GM11168 (cell line): ENCODE results near the gene GOSR1.
"Not testable (repeated sequence)": the region's sequence is repeated elsewhere in the genome, so short reads cannot be mapped to it uniquely, and the experiment has no call there.

Source experiments
- in situ Hi-C: fragments of 300-500 bp; cut with MboI; formaldehyde crosslinking; loops from one replicate; pipeline ENCODE4 v1.12.0; 2022; ENCODE audit warnings: low sequenced_read_pairs; ENCODE audit not compliant: unreplicated experiment

The GOSR1 gene

DNA sequence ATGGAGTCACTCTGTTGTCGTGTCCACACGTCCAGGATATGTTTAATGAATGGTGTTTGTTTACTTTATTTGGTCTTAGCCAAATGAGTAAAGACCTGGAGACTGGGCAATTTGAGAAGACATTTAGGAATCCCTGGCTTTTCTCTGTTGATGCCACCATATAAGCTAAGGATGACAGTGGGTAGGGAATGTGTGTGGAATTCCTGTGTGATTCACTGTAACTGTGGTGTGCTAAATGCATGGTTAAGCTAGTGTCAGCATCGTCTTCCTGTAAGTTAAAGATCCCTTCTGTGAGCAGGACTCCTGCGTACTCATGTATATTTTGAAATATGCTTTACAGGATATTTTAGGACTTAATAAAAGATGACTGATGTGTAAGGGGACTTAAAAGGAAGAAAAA lies 26.4 kb downstream of the GOSR1 start:
- in situ Hi-C loops: no loop called here

DNA sequence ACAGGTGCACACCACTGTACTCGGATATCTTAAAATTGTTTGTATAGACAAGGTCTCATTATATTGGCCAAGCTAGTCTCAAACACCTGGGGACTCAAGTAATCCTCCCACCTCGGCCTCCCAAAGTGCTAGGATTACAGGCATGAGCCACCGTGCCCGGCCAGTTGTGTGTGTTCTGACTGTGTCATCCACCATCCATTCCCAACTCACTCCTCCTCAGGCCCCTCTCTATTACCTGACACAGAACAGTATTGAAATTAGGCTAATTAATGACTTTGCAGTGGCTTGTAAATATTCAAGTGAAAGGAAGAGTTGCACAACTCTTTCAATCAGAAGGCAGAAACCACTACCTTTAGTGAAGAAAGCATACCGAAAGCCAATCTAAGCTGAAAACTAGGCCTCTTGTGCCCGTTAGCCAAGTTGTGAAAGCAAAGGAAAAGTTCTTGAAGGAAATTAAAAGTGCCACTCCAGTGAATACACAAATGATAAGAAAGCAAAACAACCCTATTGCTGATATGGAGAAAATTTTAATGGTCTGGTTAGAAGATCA lies 28.7 kb downstream of the GOSR1 start:
- in situ Hi-C loops: no loop called here

DNA sequence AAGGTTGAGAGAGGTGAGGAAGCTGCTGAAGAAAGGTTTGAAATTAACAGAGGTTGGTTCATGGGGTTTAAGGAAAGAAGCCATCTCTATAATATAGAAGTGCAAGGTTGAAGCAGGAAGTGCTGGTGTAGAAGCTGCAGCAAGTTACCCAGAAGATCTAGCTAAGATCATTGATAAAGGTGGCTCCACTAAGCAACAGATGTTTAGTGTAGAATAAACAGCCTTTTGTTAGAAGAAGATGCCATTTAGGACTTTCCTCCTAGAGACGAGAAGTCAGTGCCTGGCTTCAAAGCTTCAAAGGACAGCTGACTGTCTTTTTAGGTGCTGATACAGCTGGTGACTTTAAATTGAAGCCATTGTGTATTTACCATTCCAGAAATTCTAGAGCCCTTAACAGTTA lies 29.3 kb downstream of the GOSR1 start:
- in situ Hi-C loops: no loop called here

DNA sequence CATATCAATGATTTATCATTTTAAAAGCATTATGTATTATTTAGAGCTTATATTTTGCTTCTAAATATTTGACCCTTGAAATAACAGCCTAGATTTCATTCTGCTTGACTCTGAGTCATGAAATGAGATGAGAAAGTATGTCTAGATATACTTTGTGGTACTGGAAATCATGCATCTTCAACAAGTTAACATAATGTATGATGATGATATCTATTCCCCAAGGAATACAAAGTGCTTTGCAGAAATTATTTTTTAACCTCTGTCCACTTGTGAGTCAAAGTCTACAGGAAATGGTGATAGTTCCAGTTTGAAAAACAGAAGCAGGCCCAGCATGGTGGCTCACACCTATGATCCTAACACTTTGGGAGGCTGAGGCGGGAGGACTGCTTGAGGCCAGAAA lies 36.1 kb downstream of the GOSR1 start:
- in situ Hi-C loops: no loop called here

DNA sequence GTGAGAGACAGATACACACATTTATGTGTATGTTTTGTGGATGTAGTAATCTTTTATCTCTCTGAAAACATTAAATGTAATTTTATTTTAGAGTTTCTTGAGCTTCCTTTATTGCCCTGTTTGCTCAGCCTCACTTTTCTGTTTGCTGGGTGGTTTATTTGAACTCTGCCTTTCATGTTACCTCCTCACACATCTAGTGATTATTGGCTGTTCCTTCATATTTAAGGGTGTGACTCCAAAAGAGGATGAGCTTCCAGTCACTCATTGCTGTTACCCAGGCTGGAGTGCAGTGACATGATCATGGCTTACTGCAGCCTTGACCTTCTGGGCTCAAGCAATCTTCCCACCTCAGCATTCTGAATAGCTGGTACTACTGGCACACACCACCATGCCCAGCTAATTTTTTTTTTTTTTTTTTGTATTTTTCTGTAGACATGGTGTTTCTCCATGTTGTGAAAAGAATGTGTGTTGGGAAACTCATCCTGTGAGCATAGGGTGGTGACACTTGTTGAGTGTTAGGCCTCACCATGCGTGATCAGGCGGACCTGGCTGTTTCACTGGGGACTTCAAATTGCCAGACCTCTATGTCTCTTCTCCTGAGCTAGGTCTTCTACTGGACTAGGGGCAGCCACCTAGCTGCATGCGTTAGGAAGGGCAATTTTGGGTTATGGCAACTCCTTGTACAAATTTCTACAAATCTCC lies 37.8 kb downstream of the GOSR1 start:
- in situ Hi-C loops: no loop called here

DNA sequence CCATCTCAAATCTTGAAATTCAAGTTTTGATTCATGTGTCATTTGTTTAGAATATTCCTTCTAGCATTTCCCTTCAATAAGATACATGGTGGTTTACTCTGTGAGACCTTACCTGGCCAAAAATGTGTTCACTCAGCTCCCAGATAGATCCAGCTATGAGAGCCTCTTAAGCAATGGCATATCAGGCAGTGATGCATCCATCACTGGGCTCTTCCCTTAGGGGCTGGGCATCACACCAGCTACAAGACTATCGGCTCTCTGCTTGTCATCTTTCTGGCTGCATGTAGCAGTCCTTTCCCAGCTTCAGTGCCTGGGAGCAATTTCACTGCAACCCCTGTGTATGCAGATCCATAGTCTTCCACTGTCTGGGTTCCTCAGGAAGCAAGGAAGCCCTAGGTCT lies 40.6 kb downstream of the GOSR1 start:
- in situ Hi-C loops: no loop called here

DNA sequence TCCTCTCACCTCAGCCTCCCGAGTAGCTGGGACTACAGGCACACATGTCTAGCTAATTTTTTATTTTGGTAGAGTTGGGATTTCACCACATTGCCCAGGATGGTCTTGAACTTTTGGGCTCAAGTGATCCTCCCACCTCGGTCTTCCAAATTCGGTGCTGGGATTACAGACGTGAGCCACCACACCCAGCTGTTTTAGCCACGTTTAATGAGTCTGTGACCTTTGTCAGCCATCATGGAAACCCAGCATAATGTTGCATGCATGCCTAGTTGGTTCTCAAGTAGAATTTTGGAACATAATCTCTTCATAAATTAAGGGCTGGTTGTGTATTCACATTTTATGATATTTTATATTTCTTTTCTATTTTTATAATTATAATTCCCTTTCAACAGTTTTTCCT lies 42.0 kb downstream of the GOSR1 start:
- in situ Hi-C loops: no loop called here

DNA sequence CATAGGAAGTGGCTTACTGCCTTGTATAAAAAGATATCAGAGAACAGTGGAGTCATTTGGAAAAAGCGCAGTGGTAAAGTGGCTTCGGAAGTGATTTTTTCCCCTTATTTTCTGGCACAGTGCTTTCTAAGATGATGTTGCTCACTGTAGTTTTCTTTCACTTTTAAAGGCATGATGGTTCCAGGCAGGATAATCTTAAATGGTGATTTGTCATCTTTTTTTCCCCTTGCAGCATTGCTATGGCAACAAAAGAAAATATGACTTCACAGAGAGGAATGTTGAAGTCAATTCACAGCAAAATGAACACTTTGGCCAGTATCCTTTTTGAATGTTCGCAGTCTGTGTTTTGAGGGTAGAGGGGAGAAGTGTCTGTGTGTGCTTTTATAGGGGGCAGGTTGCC lies 42.5 kb downstream of the GOSR1 start:
- in situ Hi-C loops: no loop called here

DNA sequence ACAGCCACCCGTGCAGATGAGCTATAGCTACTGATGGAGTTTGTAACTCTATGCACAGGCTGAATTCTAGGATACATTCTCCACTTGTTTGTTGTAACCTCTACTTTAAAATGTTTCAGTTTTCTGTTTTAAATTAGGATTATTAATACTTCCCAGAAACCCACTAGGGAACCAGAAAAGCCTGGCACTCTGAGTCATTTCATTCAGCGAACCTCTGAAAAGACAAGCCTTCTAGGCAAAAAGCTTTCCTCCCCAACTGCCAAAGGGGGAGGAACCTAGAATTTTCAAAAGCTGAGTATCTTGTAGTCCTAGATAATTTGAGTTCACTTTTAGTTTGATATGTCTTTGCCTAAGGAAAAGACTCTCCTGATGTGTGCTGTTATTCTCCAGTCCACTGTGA lies 43.2 kb downstream of the GOSR1 start:
- in situ Hi-C loops: no loop called here

DNA sequence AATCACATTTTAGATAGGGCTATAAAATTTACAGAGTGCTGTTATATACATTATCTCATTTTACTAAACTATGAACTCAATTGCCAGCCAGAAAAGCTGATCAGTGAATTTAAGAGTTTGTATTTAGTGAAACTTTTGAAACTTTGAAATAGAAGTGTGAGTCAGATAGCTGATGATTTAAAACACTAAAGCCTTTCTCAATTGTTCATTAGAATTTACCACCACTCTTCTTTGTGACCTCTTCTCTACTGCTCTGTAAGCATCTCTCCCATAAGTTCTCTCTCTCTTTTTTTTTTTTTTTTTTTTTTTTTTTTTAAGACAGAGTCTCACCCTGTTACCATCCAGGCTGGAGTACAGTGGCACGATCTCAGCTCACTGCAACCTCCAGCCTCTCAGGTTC lies 43.7 kb downstream of the GOSR1 start:
- in situ Hi-C loops: no loop called here

DNA sequence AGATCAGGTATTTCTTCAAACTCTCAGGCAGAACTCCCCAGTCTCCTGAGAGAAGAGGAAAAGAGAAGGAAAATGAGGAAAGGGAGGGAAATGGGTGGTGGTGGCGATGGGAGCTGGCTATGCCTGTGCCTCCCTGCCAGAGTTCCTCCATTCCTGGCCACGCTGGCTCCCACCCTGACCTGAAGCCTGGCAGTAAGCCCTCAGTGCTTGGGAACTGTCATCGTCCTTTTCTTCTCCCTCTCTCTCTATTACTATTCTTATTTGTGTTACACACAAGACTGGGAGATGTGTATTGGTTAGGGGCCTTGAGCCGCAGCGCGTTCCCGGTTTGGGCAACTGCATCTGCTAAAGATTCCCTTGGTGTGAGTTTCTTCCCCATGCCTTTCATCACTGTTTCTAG lies 44.6 kb downstream of the GOSR1 start:
- in situ Hi-C loops: no loop called here

DNA sequence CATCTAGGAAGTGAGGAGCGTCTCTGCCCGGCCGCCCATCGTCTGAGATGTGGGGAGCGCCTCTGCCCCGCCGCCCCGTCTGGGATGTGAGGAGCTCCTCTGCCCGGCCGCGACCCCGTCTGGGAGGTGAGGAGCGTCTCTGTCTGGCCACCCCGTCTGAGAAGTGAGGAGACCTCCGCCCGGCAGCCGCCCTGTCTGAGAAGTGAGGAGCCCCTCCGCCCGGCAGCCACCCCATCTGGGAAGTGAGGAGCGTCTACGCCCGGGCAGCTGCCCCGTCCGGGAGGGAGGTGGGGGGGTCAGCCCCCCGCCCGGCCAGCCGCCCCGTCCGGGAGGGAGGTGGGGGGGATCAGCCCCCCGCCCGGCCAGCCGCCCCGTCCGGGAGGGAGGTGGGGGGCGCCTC lies 46.0 kb downstream of the GOSR1 start:
- in situ Hi-C loops: not testable (repeated sequence)

DNA sequence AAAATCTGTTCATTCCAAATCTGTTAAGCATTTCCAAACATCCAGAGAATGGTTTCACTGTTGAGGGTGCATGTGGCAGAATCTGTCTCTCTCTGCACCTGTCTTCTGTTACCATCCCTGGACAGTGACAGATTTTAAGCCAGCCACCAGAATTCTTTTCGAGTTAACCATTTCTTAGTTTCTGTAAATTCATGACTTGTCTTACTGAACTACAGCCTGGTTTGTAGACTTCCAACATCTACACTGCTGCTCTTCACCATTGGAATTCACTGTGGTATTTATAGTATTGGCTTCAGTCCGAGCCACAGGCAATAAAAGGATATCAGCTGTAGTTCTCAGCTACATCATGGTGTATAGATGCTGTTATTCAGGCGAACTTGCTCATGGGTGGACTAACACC lies 47.6 kb downstream of the GOSR1 start:
- in situ Hi-C loops: no loop called here

DNA sequence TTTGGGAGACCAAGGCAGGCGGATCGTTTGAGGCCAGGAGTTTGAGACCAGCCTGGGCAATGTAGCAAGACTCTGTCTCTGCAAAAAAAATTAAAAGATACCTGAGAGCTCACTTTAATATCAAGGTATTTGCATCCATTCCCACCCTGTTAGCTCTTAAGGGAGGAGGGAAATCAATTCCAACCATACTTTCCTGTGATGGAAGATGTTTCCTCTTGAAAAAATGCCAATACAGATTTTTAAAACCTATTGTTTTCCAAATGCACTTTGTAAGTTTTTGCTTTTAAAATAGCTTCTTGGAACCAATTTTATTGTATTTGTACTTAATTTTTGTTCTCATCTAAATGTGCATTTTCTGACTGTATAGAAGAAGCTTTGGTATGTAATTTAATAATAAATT lies 49.2 kb downstream of the GOSR1 start:
- in situ Hi-C loops: no loop called here

DNA sequence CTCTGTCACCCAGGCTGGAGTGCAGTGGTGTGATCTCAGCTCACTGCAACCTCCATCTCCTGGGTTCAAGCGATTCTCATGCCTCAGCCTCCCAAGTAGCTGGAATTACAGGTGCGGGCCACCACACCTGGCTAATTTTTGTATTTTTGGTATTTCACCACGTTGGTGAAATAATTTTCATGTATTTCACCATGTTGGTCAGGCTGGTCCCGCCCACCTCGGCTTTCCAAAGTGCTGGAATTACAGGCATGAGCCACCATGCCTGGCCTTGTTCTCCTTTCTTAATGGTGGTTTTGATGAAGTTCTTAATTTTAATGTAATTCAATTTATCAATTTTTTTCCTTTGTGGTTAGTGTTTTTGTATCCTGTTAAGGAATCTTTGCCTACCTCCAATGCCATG lies 51.5 kb downstream of the GOSR1 start:
- in situ Hi-C loops: not testable (repeated sequence)

DNA sequence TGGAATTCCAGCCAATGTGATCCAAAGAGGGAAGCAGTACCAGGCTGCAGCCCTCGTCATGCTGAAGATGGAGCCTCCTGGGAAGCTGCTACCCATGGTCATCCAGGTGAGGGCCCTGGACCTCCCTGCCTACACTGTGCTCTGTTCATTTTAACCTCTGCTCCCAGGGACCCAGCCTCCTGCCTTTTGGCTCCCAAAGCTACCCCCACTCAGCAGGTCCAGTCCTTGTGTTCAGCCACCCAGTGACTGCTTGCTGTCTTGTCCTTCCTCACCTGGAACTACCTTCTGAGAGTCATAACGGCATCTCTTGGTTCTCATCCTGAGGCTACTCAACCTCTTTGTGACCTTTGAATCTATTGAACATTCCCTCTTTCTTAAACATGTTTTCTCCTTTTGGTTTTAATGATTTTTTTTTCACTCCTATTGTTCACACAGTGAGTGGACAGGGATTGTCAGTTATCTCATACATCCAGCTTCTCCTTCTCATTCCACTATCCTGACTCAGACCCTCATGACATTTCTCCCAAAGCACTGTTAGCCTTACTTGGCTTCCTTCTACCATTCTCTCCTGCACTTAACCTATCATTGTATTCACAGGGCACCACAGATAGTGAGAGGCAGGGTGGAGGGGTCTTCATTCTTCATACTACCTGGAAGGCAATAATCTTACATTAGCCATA lies 53.3 kb downstream of the GOSR1 start:
- in situ Hi-C loops: no loop called here

DNA sequence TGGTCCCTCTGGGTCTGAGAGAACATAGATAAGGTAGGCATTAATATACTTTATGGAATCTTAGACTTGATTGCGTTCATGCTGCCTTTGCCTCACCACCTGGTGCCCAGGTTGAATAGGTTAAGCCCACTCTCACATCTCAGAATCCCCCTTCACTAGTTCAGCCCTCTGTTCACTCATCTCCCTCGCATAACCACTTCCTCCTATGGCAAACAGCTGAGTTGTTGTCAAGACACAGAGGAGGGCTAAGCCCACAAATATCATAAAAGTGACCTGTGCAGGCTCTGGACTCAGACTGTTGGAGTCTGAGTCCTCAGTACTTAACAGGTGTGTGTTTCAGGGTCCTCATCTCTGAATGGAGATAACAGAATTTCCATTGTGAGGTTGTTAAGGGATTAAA lies 55.7 kb downstream of the GOSR1 start:
- in situ Hi-C loops: no loop called here

DNA sequence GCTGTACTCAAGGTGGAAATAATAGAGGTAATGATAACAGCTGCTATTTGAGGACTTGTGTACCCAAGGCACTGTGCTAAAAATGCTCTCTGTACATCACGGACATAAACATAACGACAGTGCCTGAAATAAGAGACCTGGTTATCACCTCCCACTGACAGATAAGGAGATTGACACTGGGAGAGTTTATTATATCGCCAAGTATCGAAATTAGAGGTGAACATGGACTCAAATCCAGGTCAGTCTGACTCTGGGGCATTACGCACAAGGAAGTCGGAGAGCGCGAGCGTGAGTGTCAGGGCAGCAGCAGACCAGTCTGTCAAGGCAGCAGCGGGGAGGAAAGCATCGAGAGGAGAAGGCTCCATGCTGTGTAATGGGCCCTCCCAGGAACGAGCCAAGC lies 57.1 kb downstream of the GOSR1 start:
- in situ Hi-C loops: no loop called here

DNA sequence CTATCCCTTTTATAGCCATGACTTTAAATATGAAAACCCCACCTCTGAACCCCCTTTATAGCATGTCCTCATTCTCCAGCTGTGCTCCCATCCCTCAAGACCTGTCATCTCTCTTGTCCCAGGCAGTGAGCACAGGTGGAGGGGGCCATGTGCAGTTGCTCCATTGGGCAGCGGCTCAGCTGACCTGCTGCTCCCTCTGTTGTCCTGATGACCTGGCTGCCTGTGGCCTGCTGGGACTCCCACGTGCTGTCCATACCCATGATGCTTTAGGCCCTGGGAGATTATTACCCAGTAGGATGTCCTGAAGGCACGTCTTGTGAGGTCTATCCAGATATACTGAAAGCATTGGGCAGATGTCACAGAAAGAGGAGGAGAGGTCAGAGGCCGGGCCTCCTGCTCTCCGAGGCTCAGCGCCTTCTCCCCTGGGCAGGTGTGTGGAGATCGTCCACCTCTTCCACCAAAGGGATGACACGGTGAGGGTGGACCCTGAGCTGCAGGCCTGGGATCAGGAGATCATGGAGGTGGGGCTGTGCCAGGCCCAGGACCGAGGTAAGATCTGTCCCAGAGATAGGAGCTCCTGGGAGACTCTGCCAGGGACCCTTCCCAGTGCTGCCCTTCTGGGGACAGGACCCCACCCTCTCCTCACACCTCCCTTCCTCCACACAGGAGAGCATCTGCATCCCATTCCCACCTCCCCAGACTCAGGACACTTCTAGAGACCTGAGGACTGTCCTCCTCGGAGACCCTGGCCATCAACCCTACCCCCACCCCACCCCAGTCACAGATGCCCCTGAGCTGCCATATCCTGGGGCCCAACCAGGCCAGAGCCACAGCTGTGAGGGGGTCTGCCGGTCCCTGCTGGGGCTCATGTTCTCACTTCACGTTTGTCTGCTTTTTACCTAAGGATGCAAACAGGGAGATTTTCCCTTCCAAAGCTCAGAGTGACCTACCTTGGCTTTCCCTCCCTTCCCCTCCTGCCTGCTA lies 58.0 kb downstream of the GOSR1 start:
- in situ Hi-C loops: no loop called here

DNA sequence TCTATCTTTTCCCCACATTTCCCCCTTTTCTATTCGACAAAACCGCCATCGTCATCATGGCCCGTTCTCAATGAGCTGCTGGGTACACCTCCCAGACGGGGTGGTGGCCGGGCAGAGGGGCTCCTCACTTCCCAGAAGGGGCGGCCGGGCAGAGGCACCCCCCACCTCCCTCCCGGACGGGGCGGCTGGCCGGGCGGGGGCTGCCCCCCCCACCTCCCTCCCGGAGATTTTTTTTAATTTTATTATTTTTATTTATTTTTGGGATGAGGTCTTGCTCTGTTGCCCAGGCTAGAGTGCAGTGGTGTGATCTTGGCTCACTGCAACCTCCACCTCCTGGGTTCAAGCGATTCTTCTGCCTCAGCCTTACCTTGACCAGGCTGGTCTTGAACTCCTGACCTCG lies 59.6 kb downstream of the GOSR1 start:
- in situ Hi-C loops: not testable (repeated sequence)

DNA sequence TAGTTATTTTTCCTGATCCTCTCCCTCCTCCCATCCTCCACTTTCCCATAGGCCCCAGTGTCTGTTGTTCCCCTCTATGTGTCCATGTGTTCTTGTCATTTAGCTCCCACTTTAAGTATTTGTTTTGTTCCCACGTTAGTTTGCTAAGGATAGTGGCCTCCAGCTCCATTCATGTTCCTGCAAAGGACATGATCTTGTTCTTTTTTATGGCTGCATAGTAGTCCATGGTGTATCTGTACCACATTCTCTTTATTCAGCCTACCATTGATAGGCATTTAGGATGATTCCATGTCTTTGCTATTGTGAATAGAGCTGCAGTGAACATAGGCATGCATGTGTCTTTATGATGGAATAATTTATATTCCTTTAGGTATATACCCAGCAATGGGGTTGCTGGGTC lies 60.5 kb downstream of the GOSR1 start:
- in situ Hi-C loops: not testable (repeated sequence)
